Endothelial cell of umbilical vein (primary cell): ENCODE data around the gene PAPLN. TPM values are rescaled to one million over a fixed set of nuclear protein-coding genes. Genes with fewer than 3 reads are reported as not detected.

ENCODE experiments used
- BruUV-seq: library from RNA; stranded (reverse); fragments of 400-500 nt; replicated peaks from 2 replicates; lab custom pipeline; 2021; lab: Mats Ljungman, UMichigan
- CTCF ChIA-PET: fragments of 300-600, 350-600 bp; sonication (Branson Sonifier 250); formaldehyde crosslinking; loops from one replicate; lab custom pipeline; 2021; ENCODE audit warnings: antibody characterized with exemption, inconsistent platforms; lab: Charles Lee
- POLR2A ChIA-PET: fragments of 300-600, 350-600 bp; sonication (Branson Sonifier 250); formaldehyde crosslinking; loops from one replicate; lab custom pipeline; 2021; ENCODE audit warnings: antibody characterized with exemption, inconsistent platforms; lab: Charles Lee
- DNase-seq: peaks from one replicate; pipeline ENCODE4 v3.0.0-alpha.2; 2011; ENCODE audit warnings: low read depth, low spot score
- FAIRE-seq: peaks from 2 replicates; lab custom pipeline; 2011; peaks lifted over from hg19 to GRCh38; lab: Jason Lieb, UNC
- H2AFZ ChIP-seq: 2 replicates; pipeline ENCODE4 v1.6.0; 2012; ENCODE audit warnings: low read depth, low read length, control low read depth, inconsistent platforms
- H3K27ac ChIP-seq: 2 replicates; pipeline ENCODE4 v1.5.1; 2011; ENCODE audit warnings: low read depth, mild to moderate bottlenecking, control low read depth, low read length, moderate library complexity; ENCODE audit not compliant: insufficient read depth
- H3K27me3 ChIP-seq, 2 experiments: 2 replicates each; pipeline versions ENCODE4 v1.6.0 to v1.6.1; 2011; ENCODE audit warnings: low read length in 2 of 2, mixed read lengths in 1 of 2; ENCODE audit not compliant: control insufficient read depth in 2 of 2, insufficient read depth in 2 of 2
- H3K36me3 ChIP-seq, 2 experiments: 2 replicates in 1 of 2; 3 replicates in 1 of 2; pipeline ENCODE4 v1.5.1; 2011; ENCODE audit warnings: low read length in 2 of 2, mild to moderate bottlenecking in 1 of 2, moderate library complexity in 1 of 2; ENCODE audit not compliant: control insufficient read depth in 2 of 2, insufficient read depth in 2 of 2; ENCODE audit errors: extremely low read depth in 1 of 2
- H3K4me1 ChIP-seq: 3 replicates; pipeline ENCODE4 v1.5.1; 2011; ENCODE audit warnings: mild to moderate bottlenecking, low read length; ENCODE audit not compliant: control insufficient read depth, insufficient read depth; ENCODE audit errors: extremely low read depth
- H3K4me2 ChIP-seq: 2 replicates; pipeline ENCODE4 v1.6.1; 2011; ENCODE audit warnings: low read length, control low read depth, mixed read lengths; ENCODE audit not compliant: insufficient read depth
- H3K4me3 ChIP-seq, 3 experiments: fragments of 200-600 bp in 1 of 3; sonication (generic), shearing (Covaris generic) in 1 of 3; replicated peaks in 1 of 3; 2 replicates each; pipeline ENCODE4 v1.5.1; 2011 to 2016; ENCODE audit warnings: control low read depth in 3 of 3, low read length in 3 of 3, mild to moderate bottlenecking in 2 of 3, inconsistent platforms in 1 of 3, low read depth in 1 of 3, moderate library complexity in 1 of 3; ENCODE audit not compliant: insufficient read depth in 1 of 3
- H3K79me2 ChIP-seq: 2 replicates; pipeline ENCODE4 v1.6.0; 2012; ENCODE audit warnings: low read length, inconsistent platforms; ENCODE audit not compliant: control insufficient read depth, insufficient read depth
- H3K9ac ChIP-seq: replicated peaks from 2 replicates; pipeline ENCODE3; 2011; ENCODE audit warnings: low read length, control low read depth; ENCODE audit not compliant: insufficient read depth; ENCODE audit errors: extremely low read depth
- H3K9me1 ChIP-seq: replicated peaks from 3 replicates; pipeline ENCODE4 v1.6.0; 2011; ENCODE audit warnings: mild to moderate bottlenecking, low read length; ENCODE audit not compliant: control insufficient read depth, insufficient read depth; ENCODE audit errors: extremely low read depth
- H3K9me3 ChIP-seq: replicated peaks from 2 replicates; pipeline ENCODE4 v1.5.1; 2012; ENCODE audit warnings: low read length, inconsistent platforms; ENCODE audit not compliant: control insufficient read depth, insufficient read depth
- H4K20me1 ChIP-seq: replicated peaks from 2 replicates; pipeline ENCODE3; 2011; ENCODE audit warnings: mild to moderate bottlenecking, low read length; ENCODE audit not compliant: control insufficient read depth, insufficient read depth; ENCODE audit errors: extremely low read depth
- CTCF ChIP-seq, 2 donors: IDR thresholded peaks; 1 replicate in 1 of 2; 2 replicates in 1 of 2; pipeline ENCODE4 v1.5.1; 2011; ENCODE audit warnings: low read length in 2 of 2, mild to moderate bottlenecking in 2 of 2, moderate library complexity in 2 of 2, control low read depth in 1 of 2, inconsistent platforms in 1 of 2, low read depth in 1 of 2; ENCODE audit not compliant: insufficient read depth in 1 of 2; ENCODE audit errors: extremely low read depth in 1 of 2
- EZH2 ChIP-seq: IDR thresholded peaks from 2 replicates; pipeline ENCODE4 v1.6.1; 2012; ENCODE audit warnings: borderline replicate concordance, low read depth, mild to moderate bottlenecking, moderate library complexity, low read length, inconsistent platforms; ENCODE audit not compliant: severe bottlenecking
- FOS ChIP-seq: IDR thresholded peaks from 2 replicates; pipeline ENCODE4 v1.6.1; 2011; ENCODE audit warnings: mild to moderate bottlenecking, low read length, moderate library complexity, borderline replicate concordance; ENCODE audit not compliant: insufficient read depth
- GATA2 ChIP-seq: IDR thresholded peaks from 2 replicates; pipeline ENCODE4 v1.7.0; 2011; ENCODE audit warnings: low read depth, mild to moderate bottlenecking, moderate library complexity, mixed read lengths, low read length; ENCODE audit not compliant: insufficient read length, insufficient read depth
- JUN ChIP-seq: IDR thresholded peaks from 2 replicates; pipeline ENCODE4 v1.6.1; 2011; ENCODE audit warnings: borderline replicate concordance, low read depth; ENCODE audit not compliant: insufficient read length, insufficient read depth
- MAX ChIP-seq: IDR thresholded peaks from 2 replicates; pipeline ENCODE4 v1.6.1; 2011; ENCODE audit not compliant: insufficient read depth, insufficient read length
- MYC ChIP-seq: IDR thresholded peaks from one replicate; pipeline ENCODE4 v1.6.1; 2011; ENCODE audit warnings: mild to moderate bottlenecking, low read depth, low read length
- POLR2A ChIP-seq: IDR thresholded peaks from 2 replicates; pipeline ENCODE4 v1.6.1; 2012; ENCODE audit warnings: low read depth, mild to moderate bottlenecking, control low read depth, low read length
- POLR2AphosphoS5 ChIP-seq: IDR thresholded peaks from 2 replicates; pipeline ENCODE4 v1.6.1; 2012; ENCODE audit warnings: low read depth, mild to moderate bottlenecking, control low read depth, low read length, moderate library complexity; ENCODE audit not compliant: insufficient read depth
- dilution Hi-C: fragments of 300-500 bp; cut with MboI; formaldehyde crosslinking; loops from one replicate; pipeline ENCODE4 v1.15.0; 2019; ENCODE audit warnings: low sequenced_read_pairs; ENCODE audit not compliant: extremely low pct_ligation_motif_present
- intact Hi-C: fragments of 100-400 bp; cut with micrococcal nuclease; formaldehyde crosslinking; loops from one replicate; pipeline ENCODE4 v1.10.0; 2022
- polyA plus RNA-seq, 4 experiments: library from polyadenylated mRNA; depleted of rRNA in 3 of 4; stranded (reverse) in 3 of 4; unstranded in 1 of 4; fragments of >200 nt; gene quantifications; 2 replicates each; pipeline versions ENCODE4 v1.2.1 to v1.2.3, GENCODE V29; 2011 to 2012; ENCODE audit warnings: missing spikeins in 1 of 4
- total RNA-seq: library from RNA; stranded (reverse); gene quantifications from 2 replicates; pipeline ENCODE4 v1.2.3, GENCODE V29; 2021

PAPLN gene
- total and polyA plus RNA-seq, 2 donors (not counting 3 experiments of a cell fraction or from before 2014, with no cell fraction given) = 5.5 to 6.4 TPM

GRCh38 chr14:73290279-73290678 is 53.0 kb downstream of the PAPLN start:
- ChIA-PET POLR2A (interaction anchor here (0.6 kb wide), 1 partner anchor 177 kb away, joined by 13 read pairs; no protein-coding TSS in a partner anchor), CTCF (interaction anchor here (0.6 to 1.0 kb wide), 2 partner anchors 49 to 182 kb away, joined by 3 to 4 read pairs; no protein-coding TSS in a partner anchor)
- Histone ChIP-seq H3K9me1 (no peaks in the 10 kb centered on the region), H3K36me3 (peaks cover 5 to 13% of the 10 kb centered on the region in 2 experiments), H3K27me3 (no peaks in the 10 kb centered on the region), H3K79me2 (no peaks in the 10 kb centered on the region), H3K4me3 (no peak overlapping the region), H3K27ac (no peak overlapping the region), H3K9ac (no peak overlapping the region), H4K20me1 (no peaks in the 10 kb centered on the region), H2AFZ (no peak overlapping the region), H3K4me1 (peaks cover 3% of the 10 kb centered on the region), H3K9me3 (no peaks in the 10 kb centered on the region), H3K4me2 (no peak overlapping the region)
- dilution Hi-C loops = loop anchor here (25.0 kb wide), 1 partner anchor 172 kb away; the partner anchor contains the start of gene NUMB
- intact Hi-C loops = no loop called here
- no peak for TF ChIP-seq FOS
- no peak for TF ChIP-seq MAX
- no peak for TF ChIP-seq EZH2
- TF ChIP-seq CTCF (IDR thresholded peaks at IDR 0.05; ENCODE audit: extremely low read depth in 1 of 2, insufficient read depth in 1 of 2, low read depth in 1 of 2, low read length in 2 of 2) = no peak
- TF ChIP-seq MYC = no peak
- TF ChIP-seq POLR2AphosphoS5 = no peak
- no peak for TF ChIP-seq POLR2A
- TF ChIP-seq JUN = no peak
- TF ChIP-seq GATA2 = no peak
- FAIRE-seq (no peak), DNase-seq (no peak)
- no TSS peak for BruUV-seq
